HL-60/S4 treated with retinoic acid at 250 ng/mL for 4 days and 3 days (cell line): ENCODE measurements around the gene VTI1A.
"Not testable (repeated sequence)": the region's sequence is repeated elsewhere in the genome, so short reads cannot be mapped to it uniquely, and the experiment has no call there.

Source experiments
- in situ Hi-C: fragments of 300-500 bp; cut with MboI; formaldehyde crosslinking; loops from 2 replicates; pipeline ENCODE4 v1.7.0; 2022; ENCODE audit warnings: low sequenced_read_pairs

The VTI1A gene

DNA sequence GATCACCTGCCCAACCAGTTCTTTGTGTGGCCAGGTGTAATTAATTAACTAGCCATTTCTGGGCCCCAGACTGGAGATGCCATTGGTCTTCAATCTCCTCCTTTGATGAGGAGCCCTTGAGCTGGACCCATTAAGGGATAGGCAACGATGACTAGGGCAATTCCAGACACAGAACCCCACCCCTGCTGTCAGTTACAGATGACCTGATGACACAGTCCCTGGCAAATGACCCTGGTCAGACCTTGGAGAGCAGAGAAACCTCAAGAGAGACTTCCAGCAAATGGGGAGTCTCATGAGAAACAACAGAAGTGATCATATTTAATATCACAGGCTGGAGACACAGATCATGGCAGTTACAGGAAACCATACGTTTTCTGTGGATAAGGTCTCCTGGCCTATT lies 401.2 kb downstream of the VTI1A start:
- in situ Hi-C loops = no loop called here

DNA sequence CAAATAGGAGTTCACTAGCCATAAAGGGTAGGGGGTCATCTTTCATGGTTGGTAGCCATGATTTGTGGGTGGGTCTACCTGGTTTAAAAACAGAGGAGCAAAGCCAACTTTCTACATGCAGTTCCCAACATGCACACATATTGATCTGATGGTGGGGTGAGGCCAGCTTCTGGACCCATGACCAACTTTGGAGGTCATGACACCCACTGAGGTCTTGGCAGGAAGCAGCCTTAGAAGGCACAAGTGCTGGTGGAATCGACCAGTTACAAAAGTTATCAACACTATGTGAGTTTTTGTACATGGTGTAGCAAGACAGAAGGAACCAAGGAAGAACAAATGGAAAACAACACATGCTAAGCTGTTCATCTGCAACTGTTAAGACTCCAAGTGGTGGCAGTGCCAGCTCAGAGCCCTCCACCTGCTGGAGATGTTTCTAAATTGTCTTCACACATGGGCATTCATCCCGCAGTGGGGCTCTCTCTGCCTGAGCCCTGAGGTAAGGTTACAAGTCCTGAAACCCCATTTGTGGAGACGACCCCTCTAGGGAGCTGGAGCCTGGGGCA lies 401.9 kb downstream of the VTI1A start:
- in situ Hi-C loops = no loop called here

DNA sequence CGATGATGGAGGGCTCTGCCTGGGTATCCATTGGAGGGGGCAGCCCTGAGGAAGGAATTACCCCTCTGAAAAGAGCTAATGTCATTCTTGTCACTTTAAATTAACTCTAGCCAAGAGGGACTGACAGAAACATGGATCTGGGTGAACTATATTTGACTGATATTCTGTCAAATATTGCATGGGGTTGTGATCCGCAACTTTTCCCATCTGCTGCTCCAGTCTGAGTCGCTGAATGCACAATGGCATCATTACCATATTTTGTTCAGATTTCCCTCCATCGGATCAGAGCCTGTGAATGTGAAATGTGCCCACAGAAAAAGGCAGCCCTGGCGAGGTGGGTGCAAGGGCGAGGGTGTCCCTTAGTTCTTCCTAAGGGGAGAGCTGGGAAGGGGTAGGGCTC lies 402.5 kb downstream of the VTI1A start:
- in situ Hi-C loops = no loop called here

DNA sequence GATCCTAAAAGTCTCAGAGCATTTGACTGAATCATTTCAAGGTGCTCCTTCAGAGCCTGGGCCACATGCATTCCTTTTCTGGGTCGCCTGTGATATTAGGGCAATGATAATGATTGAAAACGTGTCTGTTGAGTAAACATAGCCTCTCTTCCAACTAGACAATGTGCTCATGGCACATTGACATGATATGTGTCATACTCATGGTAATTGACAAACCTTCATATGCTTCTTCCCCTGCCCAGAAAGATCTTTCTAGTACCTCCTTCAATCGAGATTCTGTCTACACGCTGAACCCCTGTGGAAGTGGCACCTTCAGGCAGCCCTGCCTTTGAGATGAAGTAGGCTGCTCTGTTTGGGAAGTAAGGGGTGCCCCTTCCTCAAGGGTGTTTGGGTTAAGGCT lies 404.2 kb downstream of the VTI1A start:
- in situ Hi-C loops = no loop called here

DNA sequence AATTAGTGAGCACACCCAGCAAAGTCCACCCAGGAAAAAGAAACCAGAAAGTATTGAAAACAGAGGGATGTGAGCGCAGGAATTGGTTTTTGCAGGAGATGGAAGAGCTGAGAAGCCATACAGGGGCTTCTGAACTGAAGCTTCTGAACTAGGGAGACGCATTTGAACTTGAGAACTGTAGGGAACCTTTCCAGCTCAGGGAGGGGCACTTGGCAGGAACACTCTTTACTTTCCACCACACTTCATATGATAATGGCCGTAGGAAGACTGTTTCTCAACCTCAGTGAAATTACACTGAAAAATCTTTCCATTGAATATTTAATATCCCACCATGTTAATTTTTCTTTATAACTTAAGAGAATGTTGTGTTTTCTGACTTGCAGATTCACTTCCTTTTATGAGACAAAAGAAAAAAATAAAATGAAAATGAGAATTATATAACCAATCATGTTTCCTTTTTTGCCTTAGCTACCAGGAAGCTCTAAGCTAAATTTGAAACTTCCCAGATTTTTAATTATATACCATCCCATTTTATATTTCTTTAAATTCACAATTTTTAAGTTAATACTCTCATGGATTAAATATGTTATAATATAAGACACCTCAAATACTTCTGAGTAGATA lies 404.7 kb downstream of the VTI1A start:
- in situ Hi-C loops = no loop called here

DNA sequence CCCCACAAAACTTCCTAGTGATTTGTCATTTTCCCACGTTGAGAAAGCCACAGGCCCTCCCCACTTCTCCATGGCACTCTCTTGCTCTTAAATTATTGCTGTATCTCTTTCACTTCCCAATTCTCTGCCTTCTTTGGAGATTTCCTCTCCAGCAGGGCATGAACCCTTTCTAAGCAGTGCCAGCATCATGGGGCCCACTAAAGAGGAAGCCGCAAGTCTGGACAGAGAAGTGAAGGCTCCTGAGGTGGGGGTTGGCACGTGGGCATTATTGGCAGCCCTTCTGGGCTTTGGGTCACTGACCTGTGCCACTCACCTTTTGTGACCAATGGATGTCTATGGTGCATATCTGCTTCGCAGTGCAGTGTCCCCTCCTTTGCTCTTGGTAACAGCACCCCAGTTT lies 405.3 kb downstream of the VTI1A start:
- in situ Hi-C loops = no loop called here

DNA sequence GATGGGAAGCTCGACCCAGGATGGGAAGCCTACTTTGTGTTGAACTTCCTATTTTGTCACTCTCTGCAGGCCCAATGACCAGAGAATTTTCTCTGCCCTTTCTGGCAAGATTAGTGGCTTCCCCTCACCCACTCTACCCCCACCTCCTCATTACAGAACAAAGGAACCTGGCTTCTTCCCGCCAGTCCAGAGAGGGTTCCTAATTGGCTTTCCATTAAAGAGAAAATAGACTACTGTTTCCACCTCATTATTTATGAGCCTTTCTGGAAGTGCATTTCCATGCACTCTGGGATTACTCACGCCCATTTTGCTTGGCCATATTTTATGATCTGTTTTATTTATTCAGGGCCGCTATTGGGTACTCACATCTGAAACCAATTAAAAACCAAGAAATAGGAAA lies 408.1 kb downstream of the VTI1A start:
- in situ Hi-C loops = no loop called here

DNA sequence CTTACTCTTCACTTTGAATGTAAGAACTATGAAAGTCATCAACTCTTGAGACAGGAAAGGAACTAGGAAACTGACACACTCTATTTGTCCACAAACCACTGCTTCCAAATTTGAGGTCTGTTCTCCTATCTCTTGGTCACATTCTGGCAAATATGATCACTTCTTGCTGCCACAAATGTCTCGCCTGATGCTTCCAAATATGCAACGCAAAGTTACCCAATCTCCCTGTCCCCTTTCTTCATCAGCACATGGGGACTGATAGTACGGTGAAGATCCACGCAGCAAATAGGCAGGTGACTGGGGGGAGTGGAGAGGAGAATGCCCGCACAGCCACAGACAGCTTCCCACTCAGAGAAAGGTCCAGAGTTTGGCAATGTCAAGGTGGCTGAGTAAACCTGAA lies 410.5 kb downstream of the VTI1A start:
- in situ Hi-C loops = no loop called here

DNA sequence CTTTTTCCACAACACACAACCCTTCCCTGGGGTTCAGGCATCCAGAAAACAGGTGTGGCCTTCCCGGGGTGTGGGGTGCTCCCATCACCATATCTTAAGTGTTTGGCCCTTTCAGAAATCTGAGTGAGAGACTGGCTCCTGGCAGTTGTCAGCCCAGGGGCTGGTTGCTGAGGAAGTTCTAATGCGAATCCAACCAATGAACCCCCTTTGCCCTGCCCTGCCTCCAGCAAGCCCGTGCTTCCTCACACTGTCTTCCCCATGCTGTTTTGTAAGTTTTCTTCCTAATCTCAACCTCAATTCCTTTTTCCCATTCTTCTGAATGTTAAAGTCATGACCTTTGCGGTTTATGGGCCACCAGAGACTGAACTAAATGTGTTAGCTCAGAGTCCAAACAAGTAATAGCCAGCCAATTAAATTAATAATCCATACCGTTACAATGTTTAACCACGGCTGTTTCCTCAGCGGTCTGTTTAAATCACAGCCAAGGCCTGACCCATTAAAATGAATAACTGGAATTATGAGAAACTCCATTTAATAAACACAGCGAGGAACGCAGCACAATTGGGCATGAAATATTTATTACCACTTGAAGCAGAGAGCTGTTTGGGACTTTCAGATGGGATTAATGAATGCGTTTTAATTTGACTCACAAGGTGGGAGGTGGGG lies 412.1 kb downstream of the VTI1A start:
- in situ Hi-C loops = no loop called here

DNA sequence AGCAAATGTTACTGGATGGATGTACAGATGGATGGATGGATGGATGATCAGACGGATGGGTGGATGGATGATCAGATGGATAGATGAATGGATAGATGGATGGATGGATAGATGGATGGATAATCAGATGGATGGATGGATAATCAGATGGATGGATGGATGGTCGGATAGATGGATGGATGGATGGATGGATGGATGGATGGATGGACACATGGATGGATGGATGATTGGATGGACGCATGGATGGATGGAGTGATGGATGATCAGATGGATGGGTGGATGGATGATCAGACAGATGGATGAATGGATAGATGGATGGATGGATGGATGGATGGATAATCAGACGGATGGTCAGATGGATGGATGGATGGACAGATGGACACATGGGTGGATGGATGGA lies 412.8 kb downstream of the VTI1A start:
- in situ Hi-C loops = no loop called here

DNA sequence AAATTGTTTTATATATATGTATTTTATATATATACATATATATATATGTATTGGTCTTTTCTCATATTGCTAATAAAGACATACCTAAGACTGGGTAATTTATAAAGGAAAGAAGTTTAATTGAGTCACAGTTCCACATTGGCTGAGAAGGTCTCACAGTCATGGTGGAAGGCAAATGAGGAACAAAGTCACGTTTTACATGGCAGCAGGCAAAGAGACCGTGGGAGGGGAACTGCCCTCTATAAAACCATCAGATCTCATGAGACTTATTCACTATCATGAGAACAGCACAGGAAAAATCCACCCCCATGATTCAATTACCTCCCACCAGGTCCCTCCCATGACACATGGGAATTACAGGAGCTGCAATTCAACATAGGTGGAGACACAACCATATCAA lies 416.4 kb downstream of the VTI1A start:
- in situ Hi-C loops = not testable (repeated sequence)
